ENCODE data around the gene MOB3A.

GRCh38 chr19:2077398-2077797 lies 18.7 kb downstream of the MOB3A start:
- TF ChIP-seq CTCF (IDR thresholded peaks at IDR 0.05) (no peak), ZFX (IDR thresholded peaks at IDR 0.05; ENCODE audit: borderline replicate concordance) (no peak)

All from 22Rv1 (cell line).